Measurements from ENCODE around the gene BPIFA1.

Gene BPIFA1

GRCh38 chr20:33277471-33278441, 42.0 kb downstream of the BPIFA1 start:
- DNase-seq (ENCODE audit: low read depth in 2 of 3, low spot score in 1 of 3) = no peak

GRCh38 chr20:33278700-33279099, 42.9 kb downstream of the BPIFA1 start:
- DNase-seq (ENCODE audit: low read depth in 2 of 3, low spot score in 1 of 3) = no peak

- DNase-seq (ENCODE audit: low read depth in 2 of 3, low spot score in 1 of 3) = no peak
Observed at GRCh38 chr20:33279261-33279910, 43.6 kb downstream of the BPIFA1 start.

- DNase-seq (ENCODE audit: low read depth in 2 of 3, low spot score in 1 of 3) = no peak
Observed at GRCh38 chr20:33280000-33280680, 44.3 kb downstream of the BPIFA1 start.

GRCh38 chr20:33280775-33281174, 45.0 kb downstream of the BPIFA1 start:
- DNase-seq (ENCODE audit: low read depth in 2 of 3, low spot score in 1 of 3) = no peak

- DNase-seq (ENCODE audit: low read depth in 2 of 3, low spot score in 1 of 3) = no peak
Observed at GRCh38 chr20:33281550-33282146, 45.9 kb downstream of the BPIFA1 start.

GRCh38 chr20:33282196-33282934, 46.6 kb downstream of the BPIFA1 start:
- no peak for DNase-seq (ENCODE audit: low read depth in 2 of 3, low spot score in 1 of 3)

GRCh38 chr20:33282991-33283555, 47.3 kb downstream of the BPIFA1 start, which contains the start of gene BPIFB1:
TSS of gene BPIFB1 (plus strand) at chr20:33283214. CDS start at chr20:33286074, 2,860 bp downstream.
- DNase-seq (ENCODE audit: low read depth in 2 of 3, low spot score in 1 of 3) = no peak

GRCh38 chr20:33284284-33284683, 48.5 kb downstream of the BPIFA1 start:
- DNase-seq (ENCODE audit: low read depth in 2 of 3, low spot score in 1 of 3) = no peak

GRCh38 chr20:33284937-33285336, 49.1 kb downstream of the BPIFA1 start:
- DNase-seq (ENCODE audit: low read depth in 2 of 3, low spot score in 1 of 3) = no peak

GRCh38 chr20:33285861-33286495, 50.2 kb downstream of the BPIFA1 start:
- no peak for DNase-seq (ENCODE audit: low read depth in 2 of 3, low spot score in 1 of 3)

GRCh38 chr20:33287884-33288283, 52.1 kb downstream of the BPIFA1 start:
- DNase-seq (ENCODE audit: low read depth in 2 of 3, low spot score in 1 of 3) = no peak

- no peak for DNase-seq (ENCODE audit: low read depth in 2 of 3, low spot score in 1 of 3)
Observed at GRCh38 chr20:33290852-33291251, 55.1 kb downstream of the BPIFA1 start.

- DNase-seq (ENCODE audit: low read depth in 2 of 3, low spot score in 1 of 3) = no peak
Observed at GRCh38 chr20:33291416-33291815, 55.6 kb downstream of the BPIFA1 start.

GRCh38 chr20:33291830-33292355, 56.1 kb downstream of the BPIFA1 start:
- DNase-seq (ENCODE audit: low read depth in 2 of 3, low spot score in 1 of 3) = peak; percentile 46 to 71 (median 48)

Measured in stimulated activated CD4-positive, alpha-beta T cell treated with anti-CD3 and anti-CD28 coated beads, Interleukin-12 subunit alpha, Interleukin-12 subunit beta, amount 100 ng/mL, for 48 hours (primary cell).